Testis (tissue), 3 donors: ENCODE measurements around the gene PPA2. TPM values are rescaled to one million over a fixed set of nuclear protein-coding genes. Genes with fewer than 3 reads are reported as not detected.

Experiments used
- DNase-seq: peaks from one replicate; pipeline ENCODE4 v3.0.0-alpha.2; 2019
- H3K27ac ChIP-seq, 2 donors: fragments of 200-600 bp; sonication (generic); one replicate each; pipeline ENCODE4 v1.5.1; 2019
- H3K27me3 ChIP-seq: fragments of 200-600 bp; sonication (generic); one replicate; pipeline ENCODE4 v1.5.1; 2019
- H3K36me3 ChIP-seq: fragments of 200-600 bp; sonication (generic); one replicate; pipeline ENCODE4 v1.5.1; 2017; ENCODE audit warnings: low read depth; ENCODE audit errors: missing control alignments
- H3K4me1 ChIP-seq: fragments of 200-600 bp; sonication (generic); one replicate; pipeline ENCODE4 v1.5.1; 2019
- H3K4me3 ChIP-seq, 2 donors: fragments of 200-600 bp; sonication (generic); one replicate each; pipeline ENCODE4 v1.5.1; 2017 to 2019
- H3K9me3 ChIP-seq: fragments of 200-600 bp; sonication (generic); one replicate; pipeline ENCODE4 v1.5.1; 2017
- CTCF ChIP-seq, 3 experiments: fragments of 450-650 bp in 2 of 3; fragments of 200-600 bp in 1 of 3; sonication (generic) in 1 of 3; IDR thresholded peaks; one replicate each; pipeline ENCODE4 v1.5.1; 2016 to 2019; ENCODE audit warnings: antibody characterized with exemption in 3 of 3, mild to moderate bottlenecking in 2 of 3, moderate library complexity in 1 of 3
- POLR2A ChIP-seq: fragments of 450-650 bp; IDR thresholded peaks from one replicate; pipeline ENCODE4 v1.6.1; 2017; ENCODE audit warnings: antibody characterized with exemption, mild to moderate bottlenecking, moderate library complexity
- WGBS, 2 donors: methylation state at CpG; one replicate each; pipeline ENCODE4 v1.1.5; 2018; 5-methylcytosine and 5-hydroxymethylcytosine counted together
- intact Hi-C: fragments of 100-400 bp; cut with DNase I; formaldehyde crosslinking; loops from one replicate; pipeline ENCODE4 v1.15.1; 2023; ENCODE audit warnings: low total_unique reads
- polyA plus RNA-seq: library from polyadenylated mRNA; stranded (reverse); fragments of 350-450 nt; fragmentation: Illumina TruSeq; extraction: RNeasy Lipid Tissue Mini Kit (QIAGEN cat#74804); gene quantifications from one replicate; pipeline ENCODE4 v1.2.3, GENCODE V29; 2014; ENCODE audit warnings: low read depth, low replicate concordance; ENCODE audit not compliant: insufficient read depth
- total RNA-seq, 2 donors: library from RNA; depleted of rRNA; stranded (reverse); fragments of >200 nt; gene quantifications; one replicate each; pipeline ENCODE4 v1.2.3, GENCODE V29; 2016

The PPA2 gene
- total and polyA plus RNA-seq, 3 donors from 2014 or later, result 40.6 to 71.3 (median 48.1) TPM

GRCh38 chr4:105509291-105509690 is 35.4 kb upstream of the PPA2 start:
- Histone ChIP-seq H3K27me3 (no peaks in the 10 kb centered on the region), H3K9me3 (no peaks in the 10 kb centered on the region), H3K4me3 (no peak overlapping the region), H3K27ac (no peak overlapping the region), H3K4me1 (no peaks in the 10 kb centered on the region), H3K36me3 (no peaks in the 10 kb centered on the region)
- TF ChIP-seq POLR2A (no peak), CTCF (IDR thresholded peaks at IDR 0.05) (no peak)
- no peak for DNase-seq
- intact Hi-C loops, result no loop called here
- 56 to 68% methylated on average over 1 of the region's 1 CpG for WGBS, 2 donors

DNA sequence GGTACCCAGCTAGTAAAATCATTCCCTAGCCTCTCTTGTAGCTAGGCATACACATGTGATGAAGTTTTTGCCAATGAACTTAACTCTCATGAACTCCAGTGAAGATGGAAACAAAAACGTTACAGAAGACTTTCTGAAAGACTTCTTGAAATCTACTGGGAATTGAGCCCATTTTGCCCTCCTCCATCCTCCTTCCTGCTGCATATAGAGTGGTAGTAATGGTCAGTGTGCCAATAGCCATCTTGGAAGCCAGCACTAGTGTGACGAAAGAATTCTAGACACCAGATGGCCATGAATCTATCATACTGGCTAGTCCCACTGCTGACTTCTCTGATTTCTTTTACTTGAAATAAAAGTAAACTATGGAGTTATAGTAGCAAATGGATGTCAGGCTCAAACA is 30.9 kb upstream of the PPA2 start:
- intact Hi-C loops, result no loop called here
- DNase-seq, result no peak
- WGBS, 2 donors, result 33 to 56% methylated on average over 2 of the region's 2 CpGs
- Histone ChIP-seq H3K9me3 (no peaks in the 10 kb centered on the region), H3K36me3 (no peaks in the 10 kb centered on the region), H3K4me1 (no peaks in the 10 kb centered on the region), H3K4me3 (no peak overlapping the region), H3K27me3 (no peaks in the 10 kb centered on the region), H3K27ac (no peak overlapping the region)
- TF ChIP-seq POLR2A (no peak), CTCF (IDR thresholded peaks at IDR 0.05) (no peak)

DNA sequence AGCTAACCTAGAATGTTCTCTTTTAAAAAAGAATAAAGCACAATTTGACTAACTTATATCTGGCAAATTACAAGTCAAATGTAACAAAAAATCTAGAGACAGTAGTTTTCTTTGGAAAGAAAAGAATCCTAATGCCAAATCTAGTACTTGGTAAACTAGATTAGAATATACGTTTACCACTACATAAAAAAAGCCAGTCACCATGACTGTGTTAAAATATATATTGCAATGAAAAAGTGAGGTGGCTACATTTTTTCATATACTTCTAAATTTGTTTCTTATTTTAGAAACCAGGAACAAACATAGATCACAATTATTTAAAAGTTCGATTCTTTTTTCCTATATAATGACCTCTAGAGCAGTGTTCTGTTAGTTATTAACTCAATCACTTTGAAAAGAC is 29.6 kb upstream of the PPA2 start:
- H3K4me3 ChIP-seq, result no peak overlapping the region
- no peaks in the 10 kb centered on the region for H3K27me3 ChIP-seq
- no peak overlapping the region for H3K27ac ChIP-seq
- WGBS, 2 donors, result 82 to 85% methylated on average over 2 of the region's 2 CpGs
- H3K4me1 ChIP-seq, result no peaks in the 10 kb centered on the region
- H3K9me3 ChIP-seq, result no peaks in the 10 kb centered on the region
- DNase-seq, result no peak
- no peaks in the 10 kb centered on the region for H3K36me3 ChIP-seq
- intact Hi-C loops, result no loop called here
- no peak for TF ChIP-seq POLR2A
- TF ChIP-seq CTCF (IDR thresholded peaks at IDR 0.05), result no peak

DNA sequence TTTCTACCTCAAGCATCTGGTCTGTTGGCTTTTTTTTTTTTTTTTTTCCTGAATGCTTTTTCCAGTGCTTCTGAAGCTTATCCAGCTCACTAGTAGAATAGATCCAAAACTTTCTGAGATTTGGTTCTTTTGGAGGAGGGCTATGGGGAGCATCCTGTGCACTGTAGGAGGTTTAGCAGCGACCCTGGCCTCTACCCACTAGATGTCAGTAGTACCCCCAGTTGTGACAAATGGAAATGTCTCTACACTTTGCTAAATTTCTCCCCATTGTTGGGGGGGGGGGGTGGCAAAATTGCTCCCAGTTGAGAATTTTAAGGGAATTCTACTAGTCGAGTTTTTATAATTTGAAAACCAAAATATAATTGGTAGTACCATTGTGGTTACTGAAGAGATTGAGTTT is 23.0 kb upstream of the PPA2 start:
- Histone ChIP-seq H3K27me3 (no peaks in the 10 kb centered on the region), H3K9me3 (no peaks in the 10 kb centered on the region), H3K36me3 (no peaks in the 10 kb centered on the region), H3K4me3 (no peak overlapping the region), H3K27ac (no peak overlapping the region), H3K4me1 (no peaks in the 10 kb centered on the region)
- intact Hi-C loops, result no loop called here
- WGBS, 2 donors, result 42 to 57% methylated on average over 2 of the region's 2 CpGs
- DNase-seq, result no peak
- TF ChIP-seq CTCF (IDR thresholded peaks at IDR 0.05) (no peak), POLR2A (no peak)

DNA sequence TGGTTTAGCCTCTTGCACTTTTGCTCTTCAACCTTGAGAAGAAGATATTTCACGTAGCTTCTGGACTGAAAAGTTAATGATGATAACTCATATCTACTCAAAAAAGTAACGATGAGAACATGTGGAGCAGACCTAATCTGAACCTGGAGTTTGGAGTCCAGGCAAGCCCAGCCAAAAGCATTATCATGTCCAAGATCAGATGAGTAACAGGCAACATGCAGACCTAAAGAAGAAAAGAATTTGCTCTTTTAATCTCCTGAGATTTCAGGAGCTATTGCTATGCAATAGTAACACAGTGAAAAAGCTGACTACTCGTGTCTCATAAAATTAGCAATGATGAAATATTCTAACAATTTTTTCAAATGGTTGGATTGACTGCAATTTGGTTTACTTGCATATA is 21.8 kb upstream of the PPA2 start:
- WGBS, 2 donors, result 53% methylated on average over 3 of the region's 3 CpGs
- Histone ChIP-seq H3K27me3 (no peaks in the 10 kb centered on the region), H3K4me1 (no peaks in the 10 kb centered on the region), H3K4me3 (no peak overlapping the region), H3K27ac (no peak overlapping the region), H3K36me3 (no peaks in the 10 kb centered on the region), H3K9me3 (no peaks in the 10 kb centered on the region)
- no peak for DNase-seq
- TF ChIP-seq CTCF (IDR thresholded peaks at IDR 0.05), result no peak
- TF ChIP-seq POLR2A, result no peak
- intact Hi-C loops, result no loop called here
